ENCODE data around the gene SLC2A3. TPM values are rescaled to one million over a fixed set of nuclear protein-coding genes. Genes with fewer than 3 reads are reported as not detected.

Gene SLC2A3
- total and polyA plus RNA-seq, 9 of the 15 experiments (the other 6 are each of a cell fraction or from before 2014, with no cell fraction given) = 67.3 to 491 (median 104) TPM

- no peak for TF ChIP-seq USF2 (CRISPR knock-in tag; IDR thresholded peaks at IDR 0.05)
- TF ChIP-seq, protein P1, sequence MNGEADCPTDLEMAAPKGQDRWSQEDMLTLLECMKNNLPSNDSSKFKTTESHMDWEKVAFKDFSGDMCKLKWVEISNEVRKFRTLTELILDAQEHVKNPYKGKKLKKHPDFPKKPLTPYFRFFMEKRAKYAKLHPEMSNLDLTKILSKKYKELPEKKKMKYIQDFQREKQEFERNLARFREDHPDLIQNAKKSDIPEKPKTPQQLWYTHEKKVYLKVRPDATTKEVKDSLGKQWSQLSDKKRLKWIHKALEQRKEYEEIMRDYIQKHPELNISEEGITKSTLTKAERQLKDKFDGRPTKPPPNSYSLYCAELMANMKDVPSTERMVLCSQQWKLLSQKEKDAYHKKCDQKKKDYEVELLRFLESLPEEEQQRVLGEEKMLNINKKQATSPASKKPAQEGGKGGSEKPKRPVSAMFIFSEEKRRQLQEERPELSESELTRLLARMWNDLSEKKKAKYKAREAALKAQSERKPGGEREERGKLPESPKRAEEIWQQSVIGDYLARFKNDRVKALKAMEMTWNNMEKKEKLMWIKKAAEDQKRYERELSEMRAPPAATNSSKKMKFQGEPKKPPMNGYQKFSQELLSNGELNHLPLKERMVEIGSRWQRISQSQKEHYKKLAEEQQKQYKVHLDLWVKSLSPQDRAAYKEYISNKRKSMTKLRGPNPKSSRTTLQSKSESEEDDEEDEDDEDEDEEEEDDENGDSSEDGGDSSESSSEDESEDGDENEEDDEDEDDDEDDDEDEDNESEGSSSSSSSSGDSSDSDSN (IDR thresholded peaks at IDR 0.05; ENCODE audit: borderline replicate concordance in 1 of 2, low read depth in 2 of 2, low read length in 2 of 2) = 0 out of 4 replicates have a peak, but pooled peaks of 1 of the 2 experiments have one; percentile 26
- TF ChIP-seq ARID3B (CRISPR knock-in tag; IDR thresholded peaks at IDR 0.05; ENCODE audit: borderline replicate concordance) = no peak
- TF ChIP-seq, protein P2, sequence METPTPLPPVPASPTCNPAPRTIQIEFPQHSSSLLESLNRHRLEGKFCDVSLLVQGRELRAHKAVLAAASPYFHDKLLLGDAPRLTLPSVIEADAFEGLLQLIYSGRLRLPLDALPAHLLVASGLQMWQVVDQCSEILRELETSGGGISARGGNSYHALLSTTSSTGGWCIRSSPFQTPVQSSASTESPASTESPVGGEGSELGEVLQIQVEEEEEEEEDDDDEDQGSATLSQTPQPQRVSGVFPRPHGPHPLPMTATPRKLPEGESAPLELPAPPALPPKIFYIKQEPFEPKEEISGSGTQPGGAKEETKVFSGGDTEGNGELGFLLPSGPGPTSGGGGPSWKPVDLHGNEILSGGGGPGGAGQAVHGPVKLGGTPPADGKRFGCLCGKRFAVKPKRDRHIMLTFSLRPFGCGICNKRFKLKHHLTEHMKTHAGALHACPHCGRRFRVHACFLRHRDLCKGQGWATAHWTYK (CRISPR knock-in tag; IDR thresholded peaks at IDR 0.05) = no peak
- no peak for TF ChIP-seq ZHX1 (conservative IDR thresholded peaks at IDR 0.05; ENCODE audit: low read length)
- TF ChIP-seq CHD4 (IDR thresholded peaks at IDR 0.05; ENCODE audit: insufficient read depth, insufficient replicate concordance, low read depth, low read length, poor library complexity, severe bottlenecking) = no peak
- no peak for TF ChIP-seq ATF2 (CRISPR knock-in tag; IDR thresholded peaks at IDR 0.05)
- TF ChIP-seq SMARCE1 (IDR thresholded peaks at IDR 0.05) = no peak
- TF ChIP-seq TRIM24 (IDR thresholded peaks at IDR 0.05) = no peak
- TF ChIP-seq ZKSCAN1 (IDR thresholded peaks at IDR 0.05; ENCODE audit: low read depth, low read length) = no peak
- no peak for TF ChIP-seq TEAD2 (tag; IDR thresholded peaks at IDR 0.05)
- TF ChIP-seq LARP7 (IDR thresholded peaks at IDR 0.05) = no peak
- no peak for TF ChIP-seq ARID2 (IDR thresholded peaks at IDR 0.05)
- TF ChIP-seq GMEB1 (CRISPR knock-in tag; IDR thresholded peaks at IDR 0.05) = no peak
These were observed 996 bp downstream of the SLC2A3 start (continued) for GRCh38 chr12:7934889-7935492.

Measured in K562 (cell line).